GM19193 (cell line): ENCODE data around the gene NPAS3.

Source experiments
- POLR2A ChIP-seq: IDR thresholded peaks from 4 replicates; pipeline ENCODE4 v1.6.1; 2011; ENCODE audit not compliant: insufficient read depth, insufficient read length; ENCODE audit errors: extremely low read depth

The NPAS3 gene

GRCh38 chr14:33702293-33702692 is 763.6 kb downstream of the NPAS3 start:
- TF ChIP-seq POLR2A: no peak

- no peak for TF ChIP-seq POLR2A
Observed at GRCh38 chr14:33704481-33704880, 765.8 kb downstream of the NPAS3 start.

- no peak for TF ChIP-seq POLR2A
Observed at GRCh38 chr14:33705490-33705889, 766.8 kb downstream of the NPAS3 start.

- TF ChIP-seq POLR2A: no peak
Observed at GRCh38 chr14:33707716-33708115, 769.0 kb downstream of the NPAS3 start.

- no peak for TF ChIP-seq POLR2A
Observed at GRCh38 chr14:33709283-33709682, 770.6 kb downstream of the NPAS3 start.

GRCh38 chr14:33709711-33710110 is 771.0 kb downstream of the NPAS3 start:
- no peak for TF ChIP-seq POLR2A

- no peak for TF ChIP-seq POLR2A
Observed at GRCh38 chr14:33710273-33710672, 771.6 kb downstream of the NPAS3 start.

- no peak for TF ChIP-seq POLR2A
Observed at GRCh38 chr14:33711194-33711593, 772.5 kb downstream of the NPAS3 start.

GRCh38 chr14:33711811-33712216 is 773.1 kb downstream of the NPAS3 start:
- no peak for TF ChIP-seq POLR2A

- TF ChIP-seq POLR2A: no peak
Observed at GRCh38 chr14:33714527-33715226, 776.0 kb downstream of the NPAS3 start.

- no peak for TF ChIP-seq POLR2A
Observed at GRCh38 chr14:33715227-33715528, 776.5 kb downstream of the NPAS3 start.

- no peak for TF ChIP-seq POLR2A
Observed at GRCh38 chr14:33716921-33717320, 778.2 kb downstream of the NPAS3 start.

- no peak for TF ChIP-seq POLR2A
Observed at GRCh38 chr14:33717866-33718265, 779.2 kb downstream of the NPAS3 start.

GRCh38 chr14:33720284-33720787 is 781.7 kb downstream of the NPAS3 start:
- no peak for TF ChIP-seq POLR2A

GRCh38 chr14:33726685-33727084 is 788.0 kb downstream of the NPAS3 start:
- TF ChIP-seq POLR2A: no peak

GRCh38 chr14:33727606-33728005 is 788.9 kb downstream of the NPAS3 start:
- TF ChIP-seq POLR2A: no peak

- TF ChIP-seq POLR2A: no peak
Observed at GRCh38 chr14:33728010-33728498, 789.4 kb downstream of the NPAS3 start.
